ENCODE data around the gene PICK1. TPM values are rescaled to one million over a fixed set of nuclear protein-coding genes. Genes with fewer than 3 reads are reported as not detected.

Gene PICK1
- total and polyA plus RNA-seq, 2 of the 4 experiments (the other 2 are of a cell fraction) = 16.5 to 21.0 TPM

- TF ChIP-seq RAD21 (IDR thresholded peaks at IDR 0.05; ENCODE audit: low read length) = no peak
- 0 out of 2 replicates have a peak, but pooled peaks have one; percentile 10 for TF ChIP-seq FOS (IDR thresholded peaks at IDR 0.05; ENCODE audit: low read depth, low read length)
- no peak for TF ChIP-seq NFE2L2 (IDR thresholded peaks at IDR 0.05; ENCODE audit: low read depth, low read length)
Observed at GRCh38 chr22:38032681-38033521, 24.3 kb upstream of the PICK1 start (continued).

Measured in IMR-90 (cell line).